IMR-90 (cell line): ENCODE measurements around the gene TRIM38. TPM values are rescaled to one million over a fixed set of nuclear protein-coding genes. Genes with fewer than 3 reads are reported as not detected.

ENCODE experiments used
- ATAC-seq: fragments of 200-7000 bp; cut with Tn5 transposase; 2 replicates; pipeline ENCODE4 v1.9.1; 2020; ENCODE audit warnings: low read depth, mild to moderate bottlenecking, moderate library complexity
- BruUV-seq: library from RNA; stranded (reverse); fragments of 400-500 nt; replicated peaks from 2 replicates; lab custom pipeline; 2021; lab: Mats Ljungman, UMichigan
- CTCF ChIA-PET: fragments of 300-600 bp; formaldehyde crosslinking; extraction: SDS; loops from one replicate; lab custom pipeline; 2021; ENCODE audit warnings: antibody characterized with exemption; lab: Yijun Ruan, JAX
- POLR2A ChIA-PET: fragments of 300-600 bp; sonication (Branson Sonifier 250); formaldehyde crosslinking; loops from one replicate; lab custom pipeline; 2022; ENCODE audit warnings: antibody characterized with exemption; ENCODE audit not compliant: unreplicated experiment; lab: Charles Lee
- DNase-seq: peaks from one replicate; pipeline ENCODE4 v3.0.0; 2013
- H2AFZ ChIP-seq: replicated peaks from 2 replicates; pipeline ENCODE3; 2013; ENCODE audit warnings: low read length, mild to moderate bottlenecking; ENCODE audit not compliant: poor library complexity
- H2AK5ac ChIP-seq: 2 replicates; pipeline ENCODE4 v1.6.1; 2013; ENCODE audit warnings: low read depth, low read length, inconsistent platforms
- H2AK9ac ChIP-seq: replicated peaks from 2 replicates; pipeline ENCODE3; 2013; ENCODE audit warnings: mild to moderate bottlenecking, low read depth, low read length, moderate library complexity; ENCODE audit not compliant: poor library complexity
- H2BK120ac ChIP-seq: 2 replicates; pipeline ENCODE4 v1.6.1; 2013; ENCODE audit warnings: low read depth, low read length, inconsistent platforms
- H2BK15ac ChIP-seq: 3 replicates; pipeline ENCODE4 v1.6.1; 2013; ENCODE audit warnings: low read depth, low read length, inconsistent platforms
- H2BK20ac ChIP-seq: 2 replicates; pipeline ENCODE4 v1.6.1; 2013; ENCODE audit warnings: low read depth, mild to moderate bottlenecking, inconsistent platforms, low read length, moderate library complexity
- H2BK5ac ChIP-seq: 2 replicates; pipeline ENCODE4 v1.6.1; 2013; ENCODE audit warnings: mild to moderate bottlenecking, low read depth, low read length, inconsistent platforms; ENCODE audit not compliant: poor library complexity, severe bottlenecking
- H3K14ac ChIP-seq: replicated peaks from 2 replicates; pipeline ENCODE4 v1.6.1; 2013; ENCODE audit warnings: low read depth, low read length, inconsistent platforms
- H3K18ac ChIP-seq: 2 replicates; pipeline ENCODE4 v1.6.1; 2013; ENCODE audit warnings: low read depth, low read length, control low read depth
- H3K23ac ChIP-seq: 2 replicates; pipeline ENCODE4 v1.6.1; 2013; ENCODE audit warnings: low read depth, low read length, inconsistent platforms
- H3K27ac ChIP-seq: 2 replicates; pipeline ENCODE4 v1.5.1; 2013; ENCODE audit warnings: mild to moderate bottlenecking, control low read depth, low read length; ENCODE audit not compliant: insufficient read depth
- H3K27me3 ChIP-seq: 2 replicates; pipeline ENCODE4 v1.6.1; 2013; ENCODE audit warnings: low read length; ENCODE audit not compliant: control insufficient read depth, insufficient read depth
- H3K36me3 ChIP-seq: 2 replicates; pipeline ENCODE4 v1.6.1; 2013; ENCODE audit warnings: low read length, mixed read lengths; ENCODE audit not compliant: control insufficient read depth, insufficient read depth
- H3K4ac ChIP-seq: 2 replicates; pipeline ENCODE4 v1.6.1; 2013; ENCODE audit warnings: low read depth, low read length, inconsistent platforms
- H3K4me1 ChIP-seq: 2 replicates; pipeline ENCODE4 v1.6.1; 2013; ENCODE audit warnings: low read length, mixed read lengths; ENCODE audit not compliant: control insufficient read depth, insufficient read depth
- H3K4me2 ChIP-seq: 2 replicates; pipeline ENCODE4 v1.6.1; 2013; ENCODE audit warnings: low read depth, mild to moderate bottlenecking, control low read depth, low read length, moderate library complexity
- H3K4me3 ChIP-seq: 2 replicates; pipeline ENCODE4 v1.5.1; 2013; ENCODE audit warnings: low read depth, mild to moderate bottlenecking, control low read depth, low read length, moderate library complexity; ENCODE audit not compliant: insufficient read depth
- H3K56ac ChIP-seq: 2 replicates; pipeline ENCODE4 v1.6.1; 2013; ENCODE audit warnings: low read length, inconsistent platforms; ENCODE audit not compliant: insufficient read depth; ENCODE audit errors: extremely low read depth
- H3K79me1 ChIP-seq, 2 experiments: 2 replicates each; pipeline ENCODE4 v1.6.1; 2013; ENCODE audit warnings: low read length in 2 of 2, inconsistent platforms in 1 of 2, low read depth in 1 of 2
- H3K9ac ChIP-seq: 2 replicates; pipeline ENCODE4 v1.6.1; 2013; ENCODE audit warnings: low read depth, low read length, control low read depth
- H3K9me1 ChIP-seq: 2 replicates; pipeline ENCODE4 v1.6.1; 2013; ENCODE audit warnings: low read length, inconsistent platforms; ENCODE audit not compliant: insufficient read depth
- H3K9me3 ChIP-seq: 2 replicates; pipeline ENCODE4 v1.6.1; 2013; ENCODE audit warnings: low read length; ENCODE audit not compliant: control insufficient read depth, insufficient read depth
- H4K20me1 ChIP-seq: 2 replicates; pipeline ENCODE4 v1.6.1; 2013; ENCODE audit warnings: low read length, inconsistent platforms; ENCODE audit not compliant: insufficient read depth
- H4K5ac ChIP-seq: 2 replicates; pipeline ENCODE4 v1.6.1; 2013; ENCODE audit warnings: mild to moderate bottlenecking, low read depth, low read length, control low read depth
- H4K8ac ChIP-seq, 2 experiments: 2 replicates each; pipeline ENCODE4 v1.6.1; 2013; ENCODE audit warnings: low read depth in 2 of 2, low read length in 2 of 2, control low read depth in 1 of 2, inconsistent platforms in 1 of 2
- H4K91ac ChIP-seq: 2 replicates; pipeline ENCODE4 v1.6.1; 2013; ENCODE audit warnings: low read depth, low read length, inconsistent platforms; ENCODE audit not compliant: insufficient read depth
- ELK1 ChIP-seq: fragments of 150-350 bp; IDR thresholded peaks from 2 replicates; pipeline ENCODE4 v1.6.1; 2016; ENCODE audit warnings: low read depth, mild to moderate bottlenecking, low read length, moderate library complexity, borderline replicate concordance
- RCOR1 ChIP-seq: IDR thresholded peaks from 2 replicates; pipeline ENCODE4 v1.6.1; 2012; ENCODE audit warnings: mild to moderate bottlenecking, low read length, improper control_type of control experiment; ENCODE audit not compliant: insufficient replicate concordance
- WGBS, 2 experiments: methylation state at CpG; one replicate each; pipeline versions ENCODE4 v1.1.5 to v1.1.7; 2013; ENCODE audit warnings: missing lambda C conversion rate in 2 of 2; ENCODE audit not compliant: insufficient read length in 1 of 2; ENCODE audit errors: extremely low coverage in 2 of 2; 5-methylcytosine and 5-hydroxymethylcytosine counted together
- dilution Hi-C: fragments of 300-500 bp; cut with HindIII; formaldehyde crosslinking; loops from one replicate; pipeline ENCODE4 v1.14.3; 2018; ENCODE audit warnings: low sequenced_read_pairs; ENCODE audit not compliant: unreplicated experiment
- in situ Hi-C: fragments of 300-500 bp; cut with MboI; formaldehyde crosslinking; loops from 3 replicates; pipeline ENCODE4 v1.14.3; 2019; ENCODE audit warnings: low sequenced_read_pairs, inconsistent platforms, mixed read lengths
- intact Hi-C: fragments of 100-400 bp; cut with micrococcal nuclease; formaldehyde crosslinking; loops from 2 replicates; pipeline ENCODE4 v1.10.0; 2022
- polyA plus RNA-seq, 3 experiments: library from polyadenylated mRNA; depleted of rRNA; stranded (reverse); fragments of >200 nt; gene quantifications; 2 replicates each; pipeline ENCODE4 v1.2.3, GENCODE V29; 2012; ENCODE audit warnings: low replicate concordance in 1 of 3
- total RNA-seq: library from RNA; depleted of rRNA; stranded (reverse); fragments of >200 nt; gene quantifications from 2 replicates; pipeline ENCODE4 v1.2.3, GENCODE V29; 2012

TRIM38 gene
- total and polyA plus RNA-seq, 2 of the 4 experiments (the other 2 are of a cell fraction): 4.1 to 6.3 TPM

GRCh38 chr6:25981568-25982263 lies 19.1 kb downstream of the TRIM38 start:
- no peaks in the 10 kb centered on the region for H3K9me3 ChIP-seq
- no peak for DNase-seq
- in situ Hi-C loops: no loop called here
- no TSS peak for BruUV-seq
- no peak overlapping the region for H2AFZ ChIP-seq
- H2BK5ac ChIP-seq: no peak overlapping the region
- no peaks in the 10 kb centered on the region for H3K4me1 ChIP-seq
- no peak overlapping the region for H3K9ac ChIP-seq
- no peak overlapping the region for H2AK5ac ChIP-seq
- no peak overlapping the region for H3K4me2 ChIP-seq
- no peak overlapping the region for H3K27ac ChIP-seq
- no peaks in the 10 kb centered on the region; the same call in 1 of the 2 replicates for H4K20me1 ChIP-seq
- no peak for TF ChIP-seq RCOR1
- TF ChIP-seq ELK1: no peak
- dilution Hi-C loops: no loop called here
- H4K5ac ChIP-seq: no peak overlapping the region
- intact Hi-C loops: no loop called here
- peaks cover 49% of the 10 kb centered on the region for H3K36me3 ChIP-seq
- H2AK9ac ChIP-seq: no peak overlapping the region
- H3K56ac ChIP-seq: no peak overlapping the region
- no peak overlapping the region for H2BK120ac ChIP-seq
- peaks cover 11 to 18% of the 10 kb centered on the region in 2 experiments; a peak in 2 of 4 replicates for H3K79me1 ChIP-seq
- no peak overlapping the region for H3K4me3 ChIP-seq
- ChIA-PET CTCF (interaction anchor here (1.7 kb wide), 1 partner anchor 11 kb away, joined by 7 read pairs; no protein-coding TSS in a partner anchor), POLR2A (no interaction called here)
- no peak overlapping the region for H2BK20ac ChIP-seq
- ATAC-seq: no peak
- WGBS, 2 experiments: 80% methylated on average over 3 of the region's 5 CpGs; no CpG with 5 or more reads in 1 of the 2 experiments
- no peaks in the 10 kb centered on the region; the same call in 1 of the 2 replicates for H3K9me1 ChIP-seq
- no peak overlapping the region for H2BK15ac ChIP-seq
- H4K8ac ChIP-seq: no peak overlapping the region
- no peak overlapping the region for H3K23ac ChIP-seq
- H3K4ac ChIP-seq: no peak overlapping the region
- H3K14ac ChIP-seq: no peak overlapping the region
- no peaks in the 10 kb centered on the region for H3K27me3 ChIP-seq
- no peak overlapping the region for H3K18ac ChIP-seq
- H4K91ac ChIP-seq: no peak overlapping the region
